GM08714 (cell line): ENCODE results near the gene IQGAP2.
"Not testable (repeated sequence)": the region's sequence is repeated elsewhere in the genome, so short reads cannot be mapped to it uniquely, and the experiment has no call there.

Source experiments
- H3K4me3 ChIP-seq: fragments of 200-500 bp; sonication (Bioruptor generic); 2 replicates; pipeline ENCODE4 v1.5.1; 2014; ENCODE audit warnings: mild to moderate bottlenecking, low read length, inconsistent platforms
- ZNF274 ChIP-seq: IDR thresholded peaks from 2 replicates; pipeline ENCODE4 v1.6.1; 2012; ENCODE audit warnings: mild to moderate bottlenecking, low read depth, low read length

The IQGAP2 gene

DNA sequence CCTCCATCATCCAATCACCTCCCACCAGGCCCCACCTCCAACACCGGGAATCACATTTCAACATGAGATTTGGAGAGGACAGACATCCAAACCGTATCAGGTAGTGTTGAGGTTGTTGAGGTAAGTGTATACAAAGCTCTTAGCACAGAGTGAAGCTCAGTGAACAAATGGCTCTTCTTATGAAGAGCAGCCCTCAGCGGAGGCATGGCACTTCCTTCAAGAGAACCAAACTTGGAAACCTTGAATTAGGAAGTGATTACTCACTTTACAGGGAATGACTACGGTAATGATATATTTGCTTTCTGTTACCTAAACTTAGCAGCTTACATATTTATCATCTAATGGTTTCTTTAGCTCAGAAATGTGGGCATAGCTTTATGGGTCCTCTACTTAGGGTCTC, 92.8 kb downstream of the IQGAP2 start:
- no peak for TF ChIP-seq ZNF274

DNA sequence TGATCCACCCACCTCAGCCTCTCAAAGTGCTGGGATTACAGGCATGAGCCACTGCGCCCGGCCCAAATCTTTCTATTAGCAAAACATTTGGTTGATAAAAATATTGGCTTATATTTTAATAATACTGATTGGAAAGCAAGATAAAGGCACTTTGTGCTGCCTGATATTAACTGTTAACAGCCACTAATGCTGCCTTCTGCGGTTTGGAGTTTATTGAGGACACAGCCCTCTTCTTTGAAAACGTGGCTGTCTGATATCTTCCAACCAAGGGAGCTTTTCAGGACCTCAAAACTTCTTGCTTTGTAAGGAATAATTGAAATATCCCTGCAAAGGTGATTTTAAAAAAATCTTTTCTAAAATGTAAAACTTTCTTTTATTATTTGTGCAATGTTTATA, 94.0 kb downstream of the IQGAP2 start:
- no peak overlapping the region for H3K4me3 ChIP-seq
- no peak for TF ChIP-seq ZNF274

More for the DNA sequence above, 92.8 kb downstream of the IQGAP2 start:
- no peak overlapping the region for H3K4me3 ChIP-seq

DNA sequence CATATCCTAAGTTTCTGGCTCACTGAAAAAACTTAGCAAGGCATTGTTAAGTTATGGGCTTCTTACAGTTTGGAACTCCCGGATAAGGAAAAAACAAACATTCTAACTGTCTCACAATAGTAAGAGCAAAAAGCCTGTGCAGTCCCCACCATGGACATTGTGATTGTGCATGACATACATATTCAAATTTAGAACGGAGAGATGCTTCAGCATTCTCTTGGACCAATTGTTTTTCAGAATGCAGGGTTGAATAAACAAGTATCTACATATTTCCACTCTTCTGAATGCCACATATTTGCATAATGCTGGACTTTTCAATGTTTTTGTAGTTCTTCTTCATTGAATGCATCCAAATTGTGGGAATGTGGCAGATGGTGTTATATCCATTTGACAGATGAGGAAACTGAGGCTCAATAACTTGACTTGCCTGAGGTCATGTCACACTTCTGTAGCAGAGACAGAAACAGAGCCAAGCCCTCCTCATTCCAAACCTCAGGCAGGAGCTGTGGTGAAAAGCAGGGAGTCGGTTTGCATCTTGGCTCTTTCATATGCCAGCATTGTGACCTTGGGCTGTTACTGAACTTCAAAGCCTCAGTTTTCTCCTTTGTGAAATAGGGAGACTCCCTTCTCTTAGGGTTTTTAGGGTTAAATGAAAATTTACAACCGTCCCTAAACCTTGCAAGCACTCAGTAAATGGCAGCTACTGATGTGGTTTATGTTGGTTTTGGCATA, 95.1 kb downstream of the IQGAP2 start:
- TF ChIP-seq ZNF274 = no peak
- H3K4me3 ChIP-seq = no peak overlapping the region

DNA sequence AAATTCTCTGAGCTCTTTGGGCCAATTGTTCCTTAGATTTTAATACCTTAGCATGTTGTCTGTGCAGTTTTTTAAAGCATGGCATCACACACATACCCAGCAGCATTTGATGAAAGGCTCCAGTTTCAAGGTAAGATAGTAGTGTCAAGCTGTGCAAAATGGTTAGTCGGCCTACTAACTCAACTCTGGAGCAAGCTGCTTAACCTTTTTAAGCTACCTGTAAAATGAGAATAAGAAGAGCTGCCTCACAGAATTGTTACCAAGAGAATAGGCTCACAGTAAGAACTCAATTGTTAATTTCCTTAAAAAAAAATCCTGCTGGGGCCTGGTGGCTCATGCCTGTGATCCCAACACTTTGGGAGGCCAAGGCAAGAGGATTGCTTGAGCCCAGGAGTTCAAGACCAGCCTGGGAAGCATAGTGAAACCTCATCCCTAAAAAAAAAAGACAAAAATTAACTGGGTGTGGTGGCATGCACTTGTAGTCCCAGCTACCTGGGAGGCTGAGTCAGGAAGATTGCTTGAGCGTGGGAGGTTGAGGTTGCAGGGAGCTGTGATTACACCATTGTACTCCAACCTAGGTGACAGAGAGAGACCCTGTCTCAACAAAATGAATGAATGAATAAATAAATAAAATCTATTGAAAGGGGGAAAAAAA, 96.5 kb downstream of the IQGAP2 start:
- H3K4me3 ChIP-seq = no peak overlapping the region
- no peak for TF ChIP-seq ZNF274

DNA sequence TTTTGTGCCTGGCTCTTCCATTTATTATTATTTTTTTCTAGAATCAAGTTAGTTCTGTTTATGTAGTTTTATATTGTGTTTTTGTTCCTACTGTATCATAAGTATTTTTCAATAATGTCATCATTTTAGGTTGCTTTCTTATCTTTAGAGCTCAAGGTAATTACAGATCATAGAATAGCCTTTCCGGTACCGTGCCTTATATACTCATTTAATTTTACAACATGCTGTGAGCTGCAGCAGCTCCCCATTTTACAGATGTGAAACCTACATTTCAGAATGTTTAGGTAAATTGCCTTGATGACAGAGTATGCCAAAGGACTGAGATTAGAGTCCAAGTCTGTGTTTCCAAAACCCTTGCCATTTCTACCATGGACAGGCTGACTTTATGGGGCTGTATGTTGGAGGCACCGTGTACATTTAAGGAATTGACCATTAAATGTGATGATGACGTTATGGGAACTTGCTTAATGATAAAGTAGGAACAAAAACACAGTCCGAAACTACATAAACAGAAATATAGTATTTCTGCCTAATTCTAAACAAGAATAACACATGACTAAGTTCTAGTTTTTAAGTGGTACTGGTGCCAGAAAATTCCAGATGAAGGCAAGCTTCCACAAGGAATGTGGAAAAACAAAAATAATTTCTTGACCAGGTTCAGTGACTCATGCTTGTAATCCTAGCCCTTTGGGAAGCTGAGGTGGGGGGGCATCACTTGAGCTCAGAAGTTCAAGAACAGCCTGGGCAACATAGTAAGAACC, 97.7 kb downstream of the IQGAP2 start:
- H3K4me3 ChIP-seq = no peak overlapping the region
- no peak for TF ChIP-seq ZNF274

DNA sequence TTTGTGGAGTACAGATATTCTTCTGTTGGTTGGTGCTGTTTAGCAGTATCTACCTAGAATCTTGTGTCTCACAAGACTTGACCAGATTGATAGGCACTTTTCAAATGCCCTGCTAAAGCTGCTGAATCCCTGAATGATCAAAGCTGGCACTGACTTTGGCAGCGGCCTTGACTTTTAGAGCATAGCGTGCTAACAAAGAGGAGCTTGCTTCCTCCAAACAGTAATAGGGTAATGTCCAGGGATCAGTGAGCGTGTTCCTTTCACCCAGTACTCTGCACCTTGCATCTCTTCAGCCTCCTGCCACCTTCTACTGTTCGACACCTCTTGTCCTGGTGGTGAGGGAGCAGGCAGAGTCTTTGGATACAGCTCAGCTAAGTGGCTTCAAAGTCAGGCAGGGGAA, 100.8 kb downstream of the IQGAP2 start:
- no peak for TF ChIP-seq ZNF274
- no peak overlapping the region for H3K4me3 ChIP-seq

DNA sequence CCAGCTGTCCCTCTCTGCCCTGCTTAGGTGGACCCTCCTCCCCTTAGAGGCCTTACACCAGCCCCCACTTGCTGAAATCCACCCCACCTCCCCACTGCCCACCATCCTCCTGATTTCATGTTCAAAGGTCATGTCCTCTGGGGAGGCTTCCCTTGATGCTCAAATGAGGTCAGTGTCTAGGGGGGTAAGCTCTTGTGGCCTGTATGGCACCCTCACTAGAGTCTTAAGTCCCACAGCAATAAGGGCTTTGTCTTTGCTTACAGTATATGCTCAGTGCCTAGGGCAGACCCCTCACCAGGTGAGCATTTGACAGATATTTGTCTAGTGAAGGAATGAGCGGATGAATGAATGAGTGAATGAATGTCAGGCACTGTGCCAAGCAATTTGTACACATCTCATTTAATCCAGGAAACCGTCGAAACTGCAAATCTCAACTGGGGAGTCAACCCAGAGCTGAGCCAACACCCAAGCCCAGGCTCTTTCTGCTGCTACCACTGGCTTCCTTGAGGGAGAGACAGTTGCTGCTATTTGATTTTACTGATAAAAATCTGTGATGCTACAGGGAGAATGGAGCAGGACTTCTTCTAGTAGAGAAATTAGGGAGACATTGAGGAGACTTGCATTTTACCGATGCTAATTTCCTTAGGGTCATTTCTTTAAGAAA, 101.9 kb downstream of the IQGAP2 start:
- H3K4me3 ChIP-seq = no peak overlapping the region
- no peak for TF ChIP-seq ZNF274

DNA sequence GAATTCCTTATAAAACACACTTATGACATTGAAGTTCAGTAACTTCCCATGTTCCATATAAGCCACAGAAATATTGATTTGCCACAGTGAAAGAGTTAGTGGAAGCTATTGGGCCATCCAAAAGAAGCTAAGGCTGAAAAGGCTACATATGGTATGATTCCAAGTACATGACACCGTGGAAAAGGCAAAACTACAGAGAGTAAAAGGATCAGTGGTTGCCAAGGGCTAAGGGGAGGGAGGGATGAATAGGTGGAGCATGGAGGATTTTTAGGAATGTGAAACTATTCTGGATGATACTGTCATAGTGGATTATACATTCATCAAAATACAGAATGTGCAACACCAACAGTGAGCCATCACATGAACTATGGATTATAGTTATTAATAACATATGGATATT, 110.4 kb downstream of the IQGAP2 start:
- no peak for TF ChIP-seq ZNF274
- H3K4me3 ChIP-seq = no peak overlapping the region

DNA sequence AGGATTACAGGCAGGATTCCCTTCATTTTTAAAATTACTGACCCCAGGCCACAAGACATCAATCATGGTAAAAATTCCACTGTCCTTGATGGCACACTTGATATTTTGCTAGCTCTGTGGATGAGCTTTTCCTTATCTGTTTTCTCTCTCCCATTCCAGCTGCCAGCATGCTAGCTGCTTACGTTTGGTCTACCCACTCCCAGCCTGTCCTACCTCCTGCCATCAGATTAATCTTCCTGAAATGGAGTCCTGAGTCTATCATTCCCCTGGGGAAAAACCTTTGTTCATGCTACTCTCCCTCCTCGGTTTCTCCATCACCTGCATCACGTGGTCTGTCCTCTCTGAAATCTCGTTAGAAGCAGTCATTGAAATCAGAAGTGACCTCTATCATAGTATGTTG, 111.2 kb downstream of the IQGAP2 start:
- no peak overlapping the region for H3K4me3 ChIP-seq
- no peak for TF ChIP-seq ZNF274

DNA sequence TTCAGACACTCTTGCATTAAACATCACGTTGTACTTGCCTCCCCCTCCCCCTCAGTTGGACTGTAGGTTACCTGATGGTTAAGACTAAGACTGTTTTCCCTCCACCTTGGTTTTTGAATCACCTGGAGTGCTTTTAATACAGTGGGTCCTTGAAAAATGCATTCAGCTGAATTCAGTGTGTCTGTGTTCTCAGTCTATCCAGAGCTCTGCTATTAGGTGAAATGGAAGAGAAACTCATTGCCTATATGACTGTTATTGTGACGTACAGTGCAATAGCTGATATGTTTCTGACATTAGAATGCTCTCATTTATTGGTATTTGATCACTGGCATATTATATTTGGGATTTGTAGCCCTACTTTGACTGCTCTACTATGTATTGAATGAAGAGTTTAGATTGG, 111.6 kb downstream of the IQGAP2 start:
- H3K4me3 ChIP-seq = no peak overlapping the region
- no peak for TF ChIP-seq ZNF274

DNA sequence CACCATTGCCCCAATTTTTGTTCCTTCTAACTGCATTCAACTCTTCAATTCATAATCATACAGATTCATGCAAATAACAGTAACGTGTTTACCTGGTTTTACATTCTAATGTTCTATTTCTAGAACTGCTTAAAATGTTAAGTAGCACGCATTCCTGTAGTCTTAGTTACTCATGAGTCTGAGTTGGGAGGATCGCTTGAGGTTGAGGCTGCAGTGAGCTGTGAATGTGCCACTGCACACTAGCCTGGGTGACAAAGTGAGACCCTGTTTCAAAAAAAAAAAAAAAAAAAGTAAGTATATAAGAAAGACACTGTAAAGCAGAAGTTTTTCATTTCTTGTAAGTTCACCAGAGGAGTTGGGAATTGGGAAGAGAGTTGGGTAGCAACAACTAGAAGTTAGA, 114.2 kb downstream of the IQGAP2 start:
- no peak overlapping the region for H3K4me3 ChIP-seq
- no peak for TF ChIP-seq ZNF274

DNA sequence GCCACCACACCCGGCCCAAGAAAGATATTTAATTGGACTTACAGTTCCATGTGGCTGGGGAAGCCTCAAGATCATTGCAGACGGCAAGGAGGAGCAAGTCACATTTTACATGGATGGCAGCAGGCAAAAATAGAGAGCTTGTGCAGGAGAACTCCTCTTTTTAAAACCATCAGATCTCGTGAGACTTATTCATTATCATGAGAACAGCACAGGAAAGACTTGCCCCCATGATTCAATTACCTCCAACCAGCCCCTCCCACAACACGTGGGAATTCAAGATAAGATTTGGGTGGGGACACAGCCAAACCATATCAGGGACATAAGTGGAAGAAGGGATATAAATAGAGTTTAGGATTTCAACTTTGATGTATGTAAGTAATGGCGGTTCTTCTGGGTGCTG, 115.2 kb downstream of the IQGAP2 start:
- not testable (repeated sequence) for H3K4me3 ChIP-seq

DNA sequence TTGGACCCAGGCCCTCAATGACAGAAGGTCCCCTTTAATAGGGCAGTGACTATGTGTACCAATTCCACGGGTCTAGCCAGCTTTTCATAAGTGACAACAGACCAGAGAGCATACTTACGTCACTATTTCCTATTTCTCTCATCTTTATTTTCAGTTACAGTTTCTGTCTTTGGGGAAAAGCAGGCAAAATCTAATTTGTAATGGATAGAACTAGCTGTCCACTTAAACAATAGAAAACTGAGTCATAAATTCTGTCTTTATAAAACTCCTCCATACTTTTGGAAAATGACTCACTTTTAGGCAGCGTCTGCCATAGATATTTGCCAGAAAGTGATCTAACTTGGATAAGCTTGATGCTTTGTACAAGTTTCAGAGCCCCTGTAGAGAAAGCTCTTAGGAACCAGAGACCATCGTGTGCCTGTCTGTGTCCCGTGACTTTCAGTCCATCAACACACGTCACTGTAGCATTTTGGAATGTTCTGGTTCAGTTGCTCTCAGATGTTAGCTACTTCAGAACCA, 118.2 kb downstream of the IQGAP2 start:
- peak overlapping the region; percentile 52; the same call in 1 of the 2 replicates for H3K4me3 ChIP-seq
- TF ChIP-seq ZNF274 = no peak

DNA sequence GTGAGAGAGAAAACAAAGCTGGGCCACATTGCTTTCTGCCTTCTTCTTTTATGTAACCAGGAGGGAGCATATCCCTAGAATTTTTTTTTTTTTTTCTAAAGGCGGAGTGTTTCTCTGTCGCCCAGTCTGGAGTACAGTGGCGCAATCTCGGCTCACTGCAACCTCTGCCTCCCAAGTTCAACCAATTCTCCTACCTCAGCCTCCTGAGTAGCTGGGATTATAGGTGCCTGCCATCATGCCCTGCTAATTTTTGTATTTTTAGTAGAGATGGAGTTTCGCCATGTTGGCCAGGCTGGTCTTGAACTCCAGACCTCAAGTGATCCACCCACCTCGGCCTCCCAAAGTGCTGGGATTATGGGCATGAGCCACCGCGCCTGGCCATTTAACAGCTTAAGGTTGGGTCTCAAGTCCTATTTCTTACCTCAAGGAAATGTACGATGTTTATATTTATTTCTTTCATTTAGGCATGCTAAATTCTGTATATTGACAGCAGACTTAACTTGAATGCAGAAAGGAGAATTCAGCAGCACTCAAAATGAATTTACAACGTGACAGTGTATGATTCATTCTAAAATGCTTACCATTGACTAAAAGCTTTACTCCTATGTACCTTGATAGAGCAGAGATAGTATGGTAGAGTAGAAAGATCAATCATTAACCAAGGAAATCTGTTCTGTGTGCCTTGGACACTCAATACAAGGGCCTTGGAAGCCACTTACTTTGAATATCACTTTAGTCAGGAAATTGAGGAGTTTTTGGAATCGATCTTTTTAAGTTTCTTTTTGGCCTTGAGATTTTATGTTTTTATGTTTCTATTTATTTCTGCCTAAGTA, 119.2 kb downstream of the IQGAP2 start:
- H3K4me3 ChIP-seq = no peak overlapping the region
- TF ChIP-seq ZNF274 = no peak
